GM19438 (cell line): Measurements from ENCODE around the gene PCGF5.
"Not testable (repeated sequence)": the region's sequence is repeated elsewhere in the genome, so short reads cannot be mapped to it uniquely, and the experiment has no call there.

Source experiments
- ATAC-seq: cut with Tn5 transposase; IDR thresholded peaks from one replicate; pipeline ENCODE4 v1.9.1; 2021; ENCODE audit warnings: low read depth; ENCODE audit not compliant: unreplicated experiment

PCGF5 gene

GRCh38 chr10:91317541-91317940 lies 97.1 kb downstream of the PCGF5 start:
- no peak for ATAC-seq

- no peak for ATAC-seq
These were observed 98.9 kb downstream of the PCGF5 start for GRCh38 chr10:91319336-91319735.

- not testable (repeated sequence) for ATAC-seq
These were observed 102.9 kb downstream of the PCGF5 start for GRCh38 chr10:91323293-91323905.

GRCh38 chr10:91328320-91328984 lies 108.0 kb downstream of the PCGF5 start:
- ATAC-seq = no peak
